C4-2B (cell line): Measurements from ENCODE around the gene ELL.

ENCODE experiments used
- ZFX ChIP-seq: fragments of 450-650 bp; IDR thresholded peaks from 2 replicates; pipeline ENCODE4 v1.6.1; 2017
- TF ChIP-seq, protein P1 (sequence below): fragments of 450-650 bp; conservative IDR thresholded peaks from 2 replicates; pipeline ENCODE4 v1.5.1; 2017; ENCODE audit warnings: mild to moderate bottlenecking

DNA sequence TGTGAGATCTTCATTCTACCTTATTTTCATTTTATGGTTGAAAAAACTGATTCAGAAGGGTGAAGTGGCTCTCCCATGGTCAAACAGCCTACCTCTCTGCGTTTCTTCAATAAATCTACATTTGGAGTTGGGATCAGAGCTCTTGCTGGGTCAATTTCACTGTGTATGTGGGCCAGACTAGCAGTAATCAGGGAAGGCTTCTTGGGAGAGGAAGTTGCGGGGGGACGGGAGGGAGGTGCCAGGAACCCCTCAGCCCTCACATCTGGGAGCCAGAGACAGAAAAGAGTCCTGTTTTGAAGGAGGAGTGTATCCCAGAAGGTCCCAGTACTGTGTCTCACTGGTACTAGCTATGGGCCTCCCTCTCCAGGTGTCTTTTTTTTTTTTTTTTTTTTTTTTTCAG is 36.7 kb upstream of the ELL start:
- TF ChIP-seq, protein P1, sequence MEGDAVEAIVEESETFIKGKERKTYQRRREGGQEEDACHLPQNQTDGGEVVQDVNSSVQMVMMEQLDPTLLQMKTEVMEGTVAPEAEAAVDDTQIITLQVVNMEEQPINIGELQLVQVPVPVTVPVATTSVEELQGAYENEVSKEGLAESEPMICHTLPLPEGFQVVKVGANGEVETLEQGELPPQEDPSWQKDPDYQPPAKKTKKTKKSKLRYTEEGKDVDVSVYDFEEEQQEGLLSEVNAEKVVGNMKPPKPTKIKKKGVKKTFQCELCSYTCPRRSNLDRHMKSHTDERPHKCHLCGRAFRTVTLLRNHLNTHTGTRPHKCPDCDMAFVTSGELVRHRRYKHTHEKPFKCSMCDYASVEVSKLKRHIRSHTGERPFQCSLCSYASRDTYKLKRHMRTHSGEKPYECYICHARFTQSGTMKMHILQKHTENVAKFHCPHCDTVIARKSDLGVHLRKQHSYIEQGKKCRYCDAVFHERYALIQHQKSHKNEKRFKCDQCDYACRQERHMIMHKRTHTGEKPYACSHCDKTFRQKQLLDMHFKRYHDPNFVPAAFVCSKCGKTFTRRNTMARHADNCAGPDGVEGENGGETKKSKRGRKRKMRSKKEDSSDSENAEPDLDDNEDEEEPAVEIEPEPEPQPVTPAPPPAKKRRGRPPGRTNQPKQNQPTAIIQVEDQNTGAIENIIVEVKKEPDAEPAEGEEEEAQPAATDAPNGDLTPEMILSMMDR: no peak
- TF ChIP-seq ZFX: no peak
